CD4-positive, alpha-beta T cell treated with Interleukin-1 beta for 1 hour (primary cell): Measurements from ENCODE around the gene CTDSP2.
"Not testable (repeated sequence)": the region's sequence is repeated elsewhere in the genome, so short reads cannot be mapped to it uniquely, and the experiment has no call there.

Source experiments
- DNase-seq, 2 donors: peaks; one replicate each; pipeline ENCODE4 v3.0.0-alpha.2; 2020 to 2022

CTDSP2 gene

DNA sequence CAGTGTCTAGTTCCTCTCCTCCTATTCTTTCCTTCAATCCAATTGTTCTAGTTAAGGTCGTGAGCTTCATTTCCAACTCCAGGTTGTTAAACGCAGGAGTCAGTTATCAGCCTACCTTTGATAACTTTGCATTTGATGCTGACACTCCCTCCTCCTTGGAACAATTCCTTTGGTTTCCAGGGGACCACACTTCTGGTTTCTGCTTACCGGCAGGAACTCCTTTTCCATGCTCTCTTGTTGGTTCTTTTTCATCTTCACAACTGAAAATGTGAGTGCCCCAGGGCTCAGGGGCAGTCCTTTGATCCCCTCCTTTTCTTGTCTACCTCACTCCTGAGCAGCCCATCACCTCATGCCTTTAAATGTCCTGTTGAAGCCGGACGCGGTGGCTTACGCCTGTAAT is 69.2 kb downstream of the CTDSP2 start:
- DNase-seq: no peak

DNA sequence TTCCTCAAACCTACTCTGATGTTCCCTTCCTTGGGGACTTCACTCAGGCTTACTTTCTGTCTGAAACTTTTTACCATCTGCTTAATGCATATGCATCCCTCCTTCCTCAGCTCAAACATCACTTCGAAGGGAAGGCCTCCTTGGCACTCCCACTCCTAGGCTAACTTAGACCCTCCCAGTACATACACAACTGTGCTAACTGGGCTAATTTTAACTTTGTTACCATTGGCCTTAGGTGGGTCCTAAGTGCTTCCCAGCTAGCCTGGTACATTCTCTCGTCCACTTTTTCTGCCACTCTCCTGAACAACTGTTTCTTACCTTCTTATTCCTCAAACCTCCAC is 70.3 kb downstream of the CTDSP2 start:
- DNase-seq: no peak

DNA sequence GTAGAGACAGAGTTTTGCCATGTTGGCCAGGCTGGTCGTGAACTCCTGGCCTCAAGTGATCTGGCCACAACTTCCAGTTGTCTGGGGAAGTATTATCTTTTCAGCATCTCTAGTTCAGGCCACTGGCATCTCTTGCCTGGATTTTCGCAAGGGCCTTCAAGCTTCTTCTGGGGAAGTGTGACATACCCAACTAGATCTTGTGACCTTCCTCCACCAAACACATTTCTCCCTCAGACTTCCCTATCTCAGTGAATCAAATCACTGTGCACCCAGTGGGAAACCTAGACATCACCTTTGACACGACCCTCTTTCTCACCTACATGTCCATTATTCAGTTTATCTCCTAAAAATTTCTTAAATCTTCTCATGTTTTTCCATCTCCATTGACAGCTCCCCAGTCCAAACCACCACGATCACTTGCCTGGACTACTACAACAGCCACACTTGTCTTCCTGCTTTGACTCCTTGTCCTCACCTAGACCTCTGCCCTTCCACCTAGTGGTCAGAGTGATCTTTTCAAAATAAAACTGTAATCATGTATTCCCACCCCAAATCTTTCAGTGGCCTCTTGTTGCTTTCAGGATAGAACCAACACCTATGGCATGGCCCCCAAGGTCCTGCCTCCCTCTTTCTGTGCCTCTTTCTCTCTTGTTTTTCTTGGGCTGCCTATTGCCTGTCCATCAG is 70.8 kb downstream of the CTDSP2 start:
- DNase-seq: peak in 1 of 2 donors; percentile 16

DNA sequence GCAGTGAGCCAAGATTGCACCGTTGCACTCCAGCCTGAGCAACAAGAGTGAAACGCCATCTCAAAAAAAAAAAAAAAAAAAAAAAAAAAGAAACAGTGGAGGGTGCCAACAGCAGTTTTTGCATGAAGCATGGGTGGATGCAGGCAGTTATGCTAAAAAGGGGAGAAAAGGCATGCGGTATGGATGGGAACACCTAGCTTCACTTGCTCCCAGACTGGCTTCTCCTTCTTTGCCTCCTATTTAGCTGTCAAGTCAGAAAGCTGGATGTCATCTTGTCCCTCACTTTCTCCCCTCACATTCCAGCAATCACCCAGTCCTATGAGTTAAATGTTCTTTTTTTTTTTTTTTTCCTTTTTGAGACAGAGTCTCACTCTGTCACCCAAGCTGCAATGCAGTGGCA is 71.5 kb downstream of the CTDSP2 start:
- no peak for DNase-seq

- DNase-seq: not testable (repeated sequence)
Observed at GRCh38 chr12:57774634-57775033, 71.9 kb downstream of the CTDSP2 start.

- DNase-seq: no peak
Observed at GRCh38 chr12:57772429-57773322, 73.9 kb downstream of the CTDSP2 start, which contains the start of gene EEF1AKMT3. Gene EEF1AKMT3 (plus strand): TSS chr12:57772614. CDS start chr12:57772725, 111 bp downstream.

DNA sequence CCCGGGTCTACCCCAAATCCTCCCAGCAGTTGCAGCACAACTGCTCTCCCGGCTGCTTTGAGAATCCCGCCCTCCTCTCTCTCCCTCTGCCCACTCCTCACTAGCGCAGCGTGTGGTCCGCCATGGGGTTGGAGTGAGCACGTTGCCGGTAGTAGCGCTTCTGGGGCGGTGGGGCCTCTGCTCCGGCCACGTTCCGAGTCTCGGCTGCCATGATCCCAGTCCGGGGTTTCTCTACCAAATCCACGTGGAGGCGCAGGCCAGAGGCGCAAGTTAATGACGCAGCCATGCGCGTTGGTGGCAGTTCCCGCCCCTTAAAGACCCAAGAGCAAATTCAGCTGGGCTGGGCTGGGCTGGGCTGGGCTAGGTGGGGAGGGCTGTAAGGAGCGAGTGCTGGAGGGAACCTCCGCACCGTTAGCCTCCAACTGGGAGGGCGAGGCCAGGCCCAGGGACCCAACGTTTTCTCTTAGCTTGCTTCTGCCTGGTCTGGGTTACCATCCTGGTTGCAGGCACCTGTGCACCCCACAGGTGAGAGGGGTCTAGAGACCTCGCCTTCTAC is 74.6 kb downstream of the CTDSP2 start, which contains the start of gene METTL1:
Gene METTL1 (minus strand): TSS at position 233 of the 556 bp plus-strand sequence. CDS start 22 bp downstream, at position 211.
- DNase-seq: peak; percentile 90 to 91

DNA sequence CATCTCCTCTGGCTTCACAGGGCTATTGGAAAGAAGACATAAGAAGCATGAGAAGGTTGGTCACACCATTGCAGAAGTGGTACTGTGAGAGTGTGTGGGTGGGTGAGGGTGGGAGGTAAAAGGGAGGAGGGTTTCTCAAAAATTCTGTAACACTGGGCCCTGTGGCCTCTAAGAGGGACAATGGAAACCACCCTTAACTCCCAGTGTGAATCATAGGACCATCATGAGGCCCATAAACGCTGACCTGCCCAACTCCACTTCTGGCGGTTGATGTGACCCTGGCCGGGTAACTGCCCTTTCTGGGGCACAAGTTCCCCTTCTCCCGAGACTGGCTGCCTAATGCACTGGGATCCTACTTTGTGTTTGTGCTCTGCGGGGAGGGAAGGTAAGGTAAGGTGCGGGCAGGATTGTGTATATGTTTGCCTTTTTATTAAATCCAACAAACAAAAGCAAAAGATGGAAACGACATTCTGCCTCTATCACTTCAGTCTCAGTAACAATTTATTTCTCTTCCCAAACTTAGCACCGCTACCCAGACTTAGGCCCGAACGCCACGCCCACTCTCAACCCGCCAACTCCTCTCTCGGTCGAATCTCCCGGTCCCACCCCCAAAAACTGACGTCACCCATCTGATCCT is 75.2 kb downstream of the CTDSP2 start:
- DNase-seq: peak; percentile 83 to 84

GRCh38 chr12:57770734-57771133 is 75.8 kb downstream of the CTDSP2 start:
- DNase-seq: no peak
